ENCODE data around the gene AGAP1.

AGAP1 gene

GRCh38 chr2:235923859-235924674 lies 430.2 kb downstream of the AGAP1 start:
- no peaks in the 10 kb centered on the region for H3K27me3 Mint-ChIP-seq
- H3K9me3 Mint-ChIP-seq = no peaks in the 10 kb centered on the region
- DNase-seq (ENCODE audit: low spot score in 2 of 2) (no peak), ATAC-seq (replicated peaks; ENCODE audit: extremely low read depth, poor library complexity, severe bottlenecking) (no peak)
- H3K36me3 Mint-ChIP-seq (ENCODE audit: insufficient read depth) = no peaks in the 10 kb centered on the region
- peaks cover 4% of the 10 kb centered on the region for H3K4me1 Mint-ChIP-seq
- H3K4me3 Mint-ChIP-seq = no peak overlapping the region
- no peak overlapping the region for H3K27ac Mint-ChIP-seq (ENCODE audit: low read depth)

- H3K27ac Mint-ChIP-seq (ENCODE audit: low read depth) = no peak overlapping the region
- no peaks in the 10 kb centered on the region for H3K27me3 Mint-ChIP-seq
Measured at GRCh38 chr2:235924675-235925063, 430.8 kb downstream of the AGAP1 start.

GRCh38 chr2:235925250-235925919 lies 431.5 kb downstream of the AGAP1 start:
- Mint-ChIP-seq H3K4me3 (no peak overlapping the region), H3K4me1 (peaks cover 4% of the 10 kb centered on the region), H3K27ac (ENCODE audit: low read depth) (no peak overlapping the region), H3K27me3 (no peaks in the 10 kb centered on the region), H3K9me3 (no peaks in the 10 kb centered on the region), H3K36me3 (ENCODE audit: insufficient read depth) (no peaks in the 10 kb centered on the region)
- ATAC-seq (replicated peaks; ENCODE audit: extremely low read depth, poor library complexity, severe bottlenecking) (no peak), DNase-seq (ENCODE audit: low spot score in 2 of 2) (no peak)

More at GRCh38 chr2:235924675-235925063, 430.8 kb downstream of the AGAP1 start:
- no peak overlapping the region for H3K4me3 Mint-ChIP-seq
- ATAC-seq (replicated peaks; ENCODE audit: extremely low read depth, poor library complexity, severe bottlenecking) (no peak), DNase-seq (ENCODE audit: low spot score in 2 of 2) (no peak)
- no peaks in the 10 kb centered on the region for H3K9me3 Mint-ChIP-seq
- H3K36me3 Mint-ChIP-seq (ENCODE audit: insufficient read depth) = no peaks in the 10 kb centered on the region
- peaks cover 4% of the 10 kb centered on the region for H3K4me1 Mint-ChIP-seq

- H3K27ac Mint-ChIP-seq (ENCODE audit: low read depth) = no peak overlapping the region
- peaks cover 4% of the 10 kb centered on the region for H3K4me1 Mint-ChIP-seq
- DNase-seq (ENCODE audit: low spot score in 2 of 2) (no peak), ATAC-seq (replicated peaks; ENCODE audit: extremely low read depth, poor library complexity, severe bottlenecking) (no peak)
- no peak overlapping the region for H3K4me3 Mint-ChIP-seq
- H3K27me3 Mint-ChIP-seq = no peaks in the 10 kb centered on the region
- H3K9me3 Mint-ChIP-seq = no peaks in the 10 kb centered on the region
- H3K36me3 Mint-ChIP-seq (ENCODE audit: insufficient read depth) = peaks cover 1% of the 10 kb centered on the region
Measured at GRCh38 chr2:235926229-235926628, 432.4 kb downstream of the AGAP1 start.

DNA sequence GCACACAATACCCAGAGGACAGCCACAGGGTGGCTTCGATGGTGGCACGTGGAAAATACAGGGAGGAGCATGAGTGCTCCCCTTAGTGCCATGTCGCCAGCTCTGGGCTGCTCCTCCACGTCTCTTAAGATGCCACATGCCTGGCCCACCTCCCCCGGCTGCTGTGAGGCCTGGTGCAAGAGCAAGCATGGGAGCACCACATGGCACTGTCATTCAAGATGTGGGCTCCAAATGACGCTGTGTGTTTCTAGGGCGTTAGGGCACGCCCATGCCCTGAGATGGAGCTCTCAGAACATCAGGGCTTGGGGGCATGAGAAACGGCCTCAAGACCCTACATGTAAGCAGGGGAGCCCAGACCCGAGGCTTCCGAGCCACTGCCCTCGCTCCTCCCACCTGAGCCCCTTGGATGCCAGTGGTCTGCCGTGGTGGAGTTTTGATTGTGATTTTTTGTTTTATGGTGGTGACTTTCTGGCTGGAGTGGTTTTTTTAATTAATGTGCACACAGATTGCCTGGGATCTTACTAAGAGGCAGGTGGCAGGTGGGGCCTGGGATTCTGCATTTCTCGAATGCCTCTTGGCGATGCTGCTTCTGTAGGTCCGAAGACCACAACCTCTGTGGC lies 435.0 kb downstream of the AGAP1 start:
- no peak overlapping the region for H3K27ac Mint-ChIP-seq (ENCODE audit: low read depth)

GRCh38 chr2:235930701-235931100 lies 436.9 kb downstream of the AGAP1 start:
- Mint-ChIP-seq H3K36me3 (ENCODE audit: insufficient read depth) (peaks cover 7% of the 10 kb centered on the region), H3K4me3 (no peak overlapping the region), H3K4me1 (no peaks in the 10 kb centered on the region), H3K27ac (ENCODE audit: low read depth) (no peak overlapping the region), H3K9me3 (no peaks in the 10 kb centered on the region), H3K27me3 (no peaks in the 10 kb centered on the region)
- DNase-seq (ENCODE audit: low spot score in 2 of 2) (no peak), ATAC-seq (replicated peaks; ENCODE audit: extremely low read depth, poor library complexity, severe bottlenecking) (no peak)

More for the DNA sequence above, 435.0 kb downstream of the AGAP1 start:
- Mint-ChIP-seq H3K9me3 (no peaks in the 10 kb centered on the region), H3K36me3 (ENCODE audit: insufficient read depth) (peaks cover 4% of the 10 kb centered on the region), H3K27me3 (no peaks in the 10 kb centered on the region), H3K4me1 (peaks cover 4% of the 10 kb centered on the region), H3K4me3 (no peak overlapping the region)
- ATAC-seq (replicated peaks; ENCODE audit: extremely low read depth, poor library complexity, severe bottlenecking) = no peak
- no peak for DNase-seq (ENCODE audit: low spot score in 2 of 2)

- H3K36me3 Mint-ChIP-seq (ENCODE audit: insufficient read depth) = peaks cover 7% of the 10 kb centered on the region
- H3K4me1 Mint-ChIP-seq = no peaks in the 10 kb centered on the region
- no peaks in the 10 kb centered on the region for H3K27me3 Mint-ChIP-seq
- no peak overlapping the region for H3K4me3 Mint-ChIP-seq
- no peak overlapping the region for H3K27ac Mint-ChIP-seq (ENCODE audit: low read depth)
- peaks cover 8% of the 10 kb centered on the region for H3K9me3 Mint-ChIP-seq
- no peak for DNase-seq (ENCODE audit: low spot score in 2 of 2)
- ATAC-seq (replicated peaks; ENCODE audit: extremely low read depth, poor library complexity, severe bottlenecking) = no peak
Measured at GRCh38 chr2:235931676-235932075, 437.8 kb downstream of the AGAP1 start.

DNA sequence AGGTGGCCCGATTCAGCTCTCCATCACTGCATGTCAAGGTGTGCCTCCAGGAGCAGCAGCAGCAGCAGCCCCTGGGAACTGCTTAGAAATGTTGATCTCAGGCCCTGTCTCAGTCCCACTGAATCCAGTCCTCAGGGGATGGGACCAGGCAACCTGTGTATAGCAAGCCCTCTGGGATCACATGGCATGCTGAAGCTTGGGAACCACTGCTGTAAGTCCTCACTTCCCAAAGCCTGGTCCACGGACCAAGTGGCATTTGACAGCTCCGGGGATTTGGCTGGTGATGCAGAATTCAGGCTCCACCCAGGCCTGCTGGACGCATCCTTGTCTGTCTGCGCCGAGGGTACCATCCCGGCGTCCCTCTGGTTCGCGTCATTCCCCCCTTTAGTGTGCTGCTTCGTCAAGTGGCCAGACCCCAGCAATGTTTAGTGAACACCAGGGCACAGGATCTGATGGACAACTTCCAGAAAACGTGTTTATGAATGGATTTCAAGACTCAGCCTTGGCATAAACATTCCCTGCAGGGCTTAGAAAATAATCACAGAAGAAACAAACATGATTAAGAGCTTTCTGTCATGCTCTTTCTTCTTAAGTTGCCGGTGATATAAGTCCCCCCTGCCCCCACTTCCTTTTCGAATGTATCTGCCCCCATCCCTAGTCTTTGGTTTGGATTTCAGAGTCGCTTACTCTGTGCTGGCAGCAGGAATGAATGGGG lies 440.4 kb downstream of the AGAP1 start:
- no peak for ATAC-seq (replicated peaks; ENCODE audit: extremely low read depth, poor library complexity, severe bottlenecking)
- Mint-ChIP-seq H3K9me3 (peaks cover 8% of the 10 kb centered on the region), H3K4me1 (no peaks in the 10 kb centered on the region), H3K27ac (ENCODE audit: low read depth) (no peak overlapping the region), H3K36me3 (ENCODE audit: insufficient read depth) (peaks cover 7% of the 10 kb centered on the region), H3K4me3 (no peak overlapping the region), H3K27me3 (no peaks in the 10 kb centered on the region)
- no peak for DNase-seq (ENCODE audit: low spot score in 2 of 2)

DNA sequence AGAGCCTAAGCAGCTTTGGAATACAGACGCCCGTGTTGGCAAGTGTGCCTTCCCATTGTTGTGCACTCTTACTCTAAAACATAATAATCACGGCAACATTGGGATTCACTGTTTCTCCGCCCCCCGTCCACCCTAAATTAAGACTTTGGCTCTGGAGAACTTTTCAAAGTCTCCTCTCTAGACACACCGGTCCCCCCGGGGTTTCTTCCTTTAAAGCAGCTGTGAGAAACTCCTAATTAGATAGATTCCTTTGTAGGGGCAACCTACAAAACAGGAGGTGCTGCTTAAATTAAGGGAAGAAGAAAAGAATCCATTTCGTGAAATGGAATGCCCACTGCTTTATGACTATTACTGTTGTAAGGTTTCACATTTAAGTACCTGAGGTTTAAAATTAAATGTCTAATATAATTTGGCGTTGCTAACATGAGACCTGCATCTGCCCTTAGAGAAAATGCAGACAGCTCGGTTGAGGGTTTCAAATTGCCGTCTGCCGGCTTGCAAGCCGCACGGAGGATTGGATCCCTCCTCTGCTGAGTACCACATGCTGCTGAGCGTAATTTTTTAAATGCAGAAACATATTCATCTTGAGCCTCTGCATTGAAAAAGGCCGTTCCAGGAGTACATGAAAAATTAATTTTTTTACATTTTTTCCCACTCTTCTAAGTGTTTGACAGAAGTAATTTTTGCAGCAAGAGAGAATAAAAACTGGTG lies 441.1 kb downstream of the AGAP1 start:
- Mint-ChIP-seq H3K27me3 (no peaks in the 10 kb centered on the region), H3K4me1 (no peaks in the 10 kb centered on the region), H3K36me3 (ENCODE audit: insufficient read depth) (peaks cover 8% of the 10 kb centered on the region), H3K9me3 (peaks cover 8% of the 10 kb centered on the region), H3K4me3 (no peak overlapping the region), H3K27ac (ENCODE audit: low read depth) (no peak overlapping the region)
- ATAC-seq (replicated peaks; ENCODE audit: extremely low read depth, poor library complexity, severe bottlenecking) (no peak), DNase-seq (ENCODE audit: low spot score in 2 of 2) (no peak)

- no peaks in the 10 kb centered on the region for H3K27me3 Mint-ChIP-seq
- H3K27ac Mint-ChIP-seq (ENCODE audit: low read depth) = no peak overlapping the region
- no peak overlapping the region for H3K4me3 Mint-ChIP-seq
- peaks cover 8% of the 10 kb centered on the region for H3K9me3 Mint-ChIP-seq
- ATAC-seq (replicated peaks; ENCODE audit: extremely low read depth, poor library complexity, severe bottlenecking) = no peak
- H3K4me1 Mint-ChIP-seq = peaks cover 5% of the 10 kb centered on the region
- DNase-seq (ENCODE audit: low spot score in 2 of 2) = no peak
- H3K36me3 Mint-ChIP-seq (ENCODE audit: insufficient read depth) = peaks cover 8% of the 10 kb centered on the region
Measured at GRCh38 chr2:235935773-235936172, 441.9 kb downstream of the AGAP1 start.

DNA sequence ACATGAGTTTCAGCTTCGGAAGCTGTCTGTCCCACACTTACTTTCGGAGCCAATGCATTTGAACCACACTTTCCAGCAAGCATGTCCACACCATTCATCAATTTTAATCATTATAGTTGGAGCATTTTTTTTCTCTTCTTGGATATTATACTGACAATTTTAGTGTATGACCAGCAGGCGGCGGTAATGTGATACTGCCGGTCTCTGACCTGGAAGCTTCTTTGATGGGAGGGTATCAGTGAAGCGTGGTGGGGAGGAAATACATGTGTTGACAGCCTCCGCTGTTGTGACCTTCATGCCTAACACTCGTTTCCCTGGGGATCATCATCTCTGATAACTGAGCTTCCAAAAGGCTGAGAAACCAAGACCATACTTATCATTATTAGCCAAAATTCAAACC lies 442.6 kb downstream of the AGAP1 start:
- no peak overlapping the region for H3K27ac Mint-ChIP-seq (ENCODE audit: low read depth)
- peaks cover 8% of the 10 kb centered on the region for H3K9me3 Mint-ChIP-seq
- H3K4me1 Mint-ChIP-seq = peaks cover 5% of the 10 kb centered on the region
- H3K4me3 Mint-ChIP-seq = no peak overlapping the region
- peaks cover 7% of the 10 kb centered on the region for H3K36me3 Mint-ChIP-seq (ENCODE audit: insufficient read depth)
- no peak for ATAC-seq (replicated peaks; ENCODE audit: extremely low read depth, poor library complexity, severe bottlenecking)
- no peak for DNase-seq (ENCODE audit: low spot score in 2 of 2)
- H3K27me3 Mint-ChIP-seq = no peaks in the 10 kb centered on the region

GRCh38 chr2:235937087-235937486 lies 443.2 kb downstream of the AGAP1 start:
- peaks cover 8% of the 10 kb centered on the region for H3K9me3 Mint-ChIP-seq
- peaks cover 7% of the 10 kb centered on the region for H3K36me3 Mint-ChIP-seq (ENCODE audit: insufficient read depth)
- no peak for DNase-seq (ENCODE audit: low spot score in 2 of 2)
- no peaks in the 10 kb centered on the region for H3K27me3 Mint-ChIP-seq
- ATAC-seq (replicated peaks; ENCODE audit: extremely low read depth, poor library complexity, severe bottlenecking) = no peak
- H3K4me3 Mint-ChIP-seq = no peak overlapping the region
- peaks cover 5% of the 10 kb centered on the region for H3K4me1 Mint-ChIP-seq
- H3K27ac Mint-ChIP-seq (ENCODE audit: low read depth) = no peak overlapping the region
